HG03457 (cell line): ENCODE measurements around the gene SPPL3.

Experiments
- ATAC-seq: cut with Tn5 transposase; IDR thresholded peaks from one replicate; pipeline ENCODE4 v1.9.1; 2021; ENCODE audit warnings: moderate number of reproducible peaks; ENCODE audit not compliant: unreplicated experiment

The SPPL3 gene

DNA sequence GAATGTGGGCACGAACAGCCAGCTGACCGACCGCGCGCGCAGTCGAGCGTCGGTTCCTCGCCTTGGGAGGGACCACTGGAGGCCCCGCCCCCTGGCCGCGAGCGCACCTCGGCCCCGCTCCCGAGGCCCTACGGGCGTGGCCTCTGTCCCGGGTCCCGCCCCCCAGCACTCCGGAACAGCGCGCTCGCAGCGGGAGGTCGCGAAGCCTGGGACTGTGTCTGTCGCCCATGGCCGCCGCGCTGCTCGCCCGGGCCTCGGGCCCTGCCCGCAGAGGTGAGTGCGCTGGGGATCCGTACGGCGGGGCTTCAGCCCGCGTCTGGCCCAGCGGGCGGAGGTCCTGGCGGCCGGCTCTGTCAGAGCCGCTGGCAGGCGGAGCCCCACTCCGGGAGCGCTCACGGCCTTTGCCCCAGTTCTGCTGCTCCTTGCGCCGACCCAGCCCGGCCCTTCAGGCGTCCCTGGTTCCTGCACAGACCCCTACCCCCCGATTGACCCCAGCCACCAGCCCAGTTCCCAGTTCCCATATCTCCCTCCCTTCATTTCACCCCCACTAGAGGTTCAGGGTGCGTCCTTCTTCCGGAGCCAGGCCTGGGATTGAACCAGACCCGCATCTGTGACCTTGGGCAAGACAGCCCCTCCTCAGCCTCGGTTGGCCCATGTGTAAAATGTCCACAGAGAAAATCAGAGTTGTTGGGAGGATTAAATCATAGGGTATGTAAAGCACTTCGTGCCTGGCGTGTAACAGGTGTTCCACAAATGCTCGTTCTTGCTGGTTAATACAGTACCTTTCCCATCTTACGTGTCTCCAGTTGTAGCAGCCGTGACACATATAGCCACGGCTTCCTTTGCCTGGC, 178.3 kb downstream of the SPPL3 start, which contains the start of gene ACADS:
TSS of gene ACADS (plus strand) at position 168 of the 851 bp plus-strand sequence. CDS start at position 228, 60 bp downstream.
- peak; percentile 86 for ATAC-seq

DNA sequence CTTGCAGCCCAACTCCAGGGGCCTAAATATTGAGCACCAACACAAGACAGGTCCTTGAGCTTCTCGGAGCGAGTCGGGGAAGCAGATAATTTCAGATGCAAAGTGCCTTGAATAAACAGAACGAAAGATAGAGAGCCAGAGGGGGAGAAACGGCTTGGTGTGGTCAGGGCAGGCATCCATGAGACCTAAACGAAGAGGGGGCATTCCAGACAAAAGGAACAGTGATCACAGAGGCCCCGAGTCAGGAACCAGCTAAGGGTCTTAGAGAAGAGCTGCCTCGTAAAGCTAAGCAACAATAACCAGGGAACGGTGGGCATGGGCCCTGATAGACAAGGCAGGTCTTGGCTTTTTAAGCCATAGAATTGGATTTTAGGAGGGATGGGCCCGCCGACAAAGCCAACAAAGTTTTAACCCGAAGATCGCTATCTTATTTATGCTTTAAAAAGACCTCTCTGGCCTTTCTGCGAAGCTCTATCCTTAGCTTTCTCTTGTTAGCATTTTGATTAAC, 179.0 kb downstream of the SPPL3 start:
- ATAC-seq = no peak

DNA sequence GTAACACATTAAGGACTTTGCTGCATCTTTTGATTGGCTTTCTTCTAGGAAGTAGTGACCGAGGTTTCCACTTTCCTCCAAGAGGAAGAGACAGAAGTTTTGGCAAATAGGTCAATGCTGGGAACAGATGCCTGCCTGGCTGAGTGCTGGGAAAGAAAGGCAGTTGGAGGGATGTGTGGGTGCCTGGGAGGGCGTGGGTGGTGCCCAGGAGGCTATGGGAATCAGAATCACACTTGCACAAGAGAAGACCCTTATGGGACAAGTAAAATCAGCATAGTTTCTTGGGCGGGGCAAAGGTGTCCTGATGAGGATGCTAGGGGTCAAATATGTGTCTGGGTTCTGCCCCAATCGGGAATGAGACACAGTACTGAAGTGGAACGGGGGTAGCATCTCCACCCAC, 179.4 kb downstream of the SPPL3 start:
- no peak for ATAC-seq

DNA sequence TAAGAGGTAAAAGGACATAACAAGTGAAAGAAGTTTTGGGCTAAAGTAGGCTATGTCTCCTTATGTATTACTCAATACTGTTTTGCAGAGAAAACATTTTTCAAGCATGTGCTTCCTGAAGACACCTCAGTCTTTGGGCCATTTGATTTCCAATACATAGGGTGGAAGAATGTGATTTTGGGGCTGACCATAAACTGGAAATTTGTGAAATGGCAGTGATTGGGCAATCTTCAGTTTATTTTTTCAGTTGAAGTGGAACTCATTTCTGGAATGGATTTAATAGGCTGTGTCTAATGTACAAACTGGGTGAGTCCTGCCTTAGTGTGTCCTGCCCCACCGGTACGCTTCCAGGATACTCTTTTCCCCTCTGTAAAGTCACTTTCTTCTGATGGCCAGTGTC, 181.4 kb downstream of the SPPL3 start:
- no peak for ATAC-seq

DNA sequence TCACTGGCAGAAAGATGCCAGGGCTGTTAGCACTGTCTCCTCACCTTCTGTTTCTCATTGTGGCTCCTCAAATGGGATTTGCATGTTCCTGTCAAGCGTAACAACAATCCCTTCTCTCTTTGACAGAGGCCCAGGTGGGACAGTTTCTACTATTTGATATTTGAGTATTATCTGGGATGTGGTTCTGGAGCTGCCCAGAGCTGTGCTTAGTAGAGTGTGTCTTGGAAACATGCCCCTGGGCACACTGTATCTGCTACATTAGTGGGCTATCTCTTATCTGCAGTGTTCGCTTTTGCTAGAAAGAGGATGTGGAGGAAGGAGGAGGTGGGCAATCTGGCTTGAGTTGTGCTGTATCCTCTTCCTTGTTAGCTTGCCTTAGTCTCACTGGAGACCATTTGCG, 182.3 kb downstream of the SPPL3 start:
- ATAC-seq = no peak

DNA sequence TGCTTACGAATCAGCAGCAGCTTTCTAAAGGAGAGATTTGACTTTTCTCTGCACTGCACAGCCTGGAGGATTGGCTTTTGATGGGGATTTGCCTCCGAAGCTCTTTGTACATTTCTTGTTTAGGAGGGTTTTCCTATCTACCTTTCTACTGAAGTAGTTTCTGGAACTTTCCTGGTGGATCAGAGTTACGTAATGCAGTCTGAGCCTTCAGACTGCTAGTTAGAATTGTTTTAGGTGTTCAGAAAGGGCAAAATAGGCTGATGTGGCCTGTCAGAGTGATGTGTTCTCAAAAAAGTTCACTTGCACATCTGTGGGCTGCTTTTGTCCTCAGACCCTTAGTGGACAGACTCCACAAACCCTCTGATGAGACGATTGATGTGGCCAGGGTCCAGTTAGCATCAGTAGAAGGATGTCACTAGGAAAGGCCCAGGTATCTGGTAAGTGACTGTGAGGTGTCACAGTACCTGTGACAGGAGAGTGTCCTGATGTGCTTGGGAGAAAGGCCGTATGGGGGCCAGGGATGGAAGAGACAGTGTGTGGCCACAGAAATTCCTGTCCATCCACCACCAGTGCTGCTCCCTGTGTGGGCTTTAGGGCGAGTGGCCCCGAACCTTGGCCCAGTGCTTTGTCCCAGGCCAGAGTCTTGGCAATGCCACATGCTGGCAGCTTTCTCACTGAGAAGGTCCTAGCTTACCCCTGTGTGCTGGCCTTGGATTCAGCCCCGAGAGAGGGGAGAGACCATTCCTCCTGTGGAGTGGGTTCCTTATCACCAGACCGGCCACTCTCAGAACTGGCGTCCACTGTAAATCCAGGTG, 183.0 kb downstream of the SPPL3 start:
- ATAC-seq = no peak

DNA sequence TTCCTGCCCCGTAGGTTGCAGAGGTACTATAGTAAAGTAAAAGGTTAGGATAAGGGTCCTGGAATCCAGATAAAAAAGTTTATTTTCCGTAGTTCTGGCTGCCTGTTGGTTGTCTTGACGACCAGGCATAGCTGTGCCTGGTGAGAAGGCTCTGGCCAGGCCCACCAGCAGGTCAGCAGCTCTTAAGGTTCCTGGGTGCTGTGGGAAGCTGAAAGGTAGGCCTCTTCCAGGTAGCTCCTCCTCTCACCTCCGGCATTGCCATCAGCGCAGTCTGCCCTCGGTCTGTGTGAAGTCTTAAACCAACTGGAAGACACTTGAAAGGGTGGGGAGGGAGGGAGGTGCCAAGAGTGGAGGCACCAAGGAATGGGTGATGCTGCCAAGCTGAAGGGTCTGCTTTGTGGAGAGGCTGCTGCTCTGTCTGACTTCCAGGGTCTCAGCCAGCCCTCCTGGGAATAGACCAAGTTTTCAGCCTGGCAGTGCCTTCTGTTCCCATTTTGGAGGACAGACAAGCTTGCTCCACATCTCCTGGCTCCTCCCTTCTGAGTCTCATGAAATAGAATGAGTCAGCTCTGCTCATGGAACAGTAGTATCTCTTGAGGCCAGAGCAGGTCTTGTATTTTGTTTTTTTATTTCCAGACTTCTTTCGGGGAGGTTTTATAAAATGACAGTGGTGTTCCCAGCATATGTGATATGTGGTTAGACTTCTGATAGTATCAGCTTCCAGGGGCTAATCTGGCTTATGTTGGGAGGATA, 183.7 kb downstream of the SPPL3 start:
- ATAC-seq = no peak

DNA sequence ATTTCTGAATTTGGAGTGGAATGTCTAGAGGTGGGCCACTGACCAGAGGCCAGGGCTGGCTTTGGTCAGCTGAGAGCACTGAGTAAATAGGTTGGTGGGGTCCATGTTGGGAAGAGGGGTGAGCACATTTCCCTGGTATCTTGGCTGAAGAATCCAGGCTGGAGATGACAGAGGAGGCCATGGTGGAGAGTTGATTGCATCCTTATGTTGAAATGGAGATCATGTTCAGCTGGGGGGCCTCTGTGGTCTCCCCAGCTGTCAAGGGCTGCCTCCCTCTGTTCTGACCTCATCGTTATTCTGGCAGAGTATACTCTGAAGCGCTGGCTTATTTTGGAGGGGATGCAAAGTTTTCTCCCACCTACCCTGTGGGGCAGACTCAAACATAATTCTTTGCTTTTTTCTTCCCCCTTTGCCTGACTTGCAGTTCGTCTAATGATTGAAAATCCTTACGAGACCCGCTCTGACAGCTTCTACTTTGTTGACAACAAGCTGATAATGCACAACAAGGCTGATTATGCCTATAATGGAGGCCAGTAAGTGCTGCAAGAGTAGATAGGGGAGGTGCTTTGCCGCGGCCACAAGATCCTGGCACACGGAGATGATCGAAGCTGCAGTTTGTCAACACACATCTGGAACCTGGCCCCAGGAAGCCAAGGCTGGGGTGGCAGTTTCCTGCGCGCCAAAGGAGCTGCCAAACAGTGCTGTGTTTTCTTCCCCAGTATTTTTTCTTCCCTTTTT, 184.5 kb downstream of the SPPL3 start:
- ATAC-seq = no peak

DNA sequence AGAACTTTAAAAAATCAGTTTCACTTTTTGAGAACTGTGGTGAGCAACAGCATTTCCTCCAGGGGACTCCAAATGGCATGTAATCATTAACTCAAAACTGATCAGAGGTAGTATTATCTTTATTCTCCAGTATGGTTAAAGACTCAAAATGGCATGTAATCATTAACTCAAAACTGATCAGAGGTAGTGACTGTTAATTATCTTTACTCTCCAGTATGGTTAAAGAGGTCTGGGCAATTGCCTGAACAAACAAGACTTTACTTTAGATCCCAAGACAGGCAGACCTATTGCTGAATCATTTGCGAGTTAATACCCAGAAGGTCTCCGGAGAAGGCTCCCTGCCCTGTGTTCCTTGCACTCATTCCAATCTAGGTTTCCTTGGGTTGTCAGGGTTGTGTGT, 185.1 kb downstream of the SPPL3 start:
- no peak for ATAC-seq

DNA sequence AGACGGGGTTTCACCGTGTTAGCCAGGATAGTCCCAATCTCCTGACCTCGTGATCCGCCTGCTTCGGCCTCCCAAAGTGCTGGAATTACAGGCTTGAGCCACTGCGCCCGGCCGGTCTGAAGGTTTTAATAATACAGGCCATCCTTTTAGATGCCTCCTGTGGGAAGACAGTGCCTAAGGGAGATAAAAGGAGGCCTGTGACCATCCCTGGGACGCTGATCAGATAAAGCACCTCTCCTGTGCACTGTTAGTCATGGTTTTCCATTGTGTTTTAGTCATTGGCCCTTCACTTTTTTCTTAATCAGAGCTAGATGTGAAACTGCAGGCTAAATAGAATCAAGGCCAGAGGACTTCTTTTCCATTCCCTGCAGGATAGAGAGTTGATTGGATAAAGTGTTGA, 186.1 kb downstream of the SPPL3 start:
- ATAC-seq = no peak

DNA sequence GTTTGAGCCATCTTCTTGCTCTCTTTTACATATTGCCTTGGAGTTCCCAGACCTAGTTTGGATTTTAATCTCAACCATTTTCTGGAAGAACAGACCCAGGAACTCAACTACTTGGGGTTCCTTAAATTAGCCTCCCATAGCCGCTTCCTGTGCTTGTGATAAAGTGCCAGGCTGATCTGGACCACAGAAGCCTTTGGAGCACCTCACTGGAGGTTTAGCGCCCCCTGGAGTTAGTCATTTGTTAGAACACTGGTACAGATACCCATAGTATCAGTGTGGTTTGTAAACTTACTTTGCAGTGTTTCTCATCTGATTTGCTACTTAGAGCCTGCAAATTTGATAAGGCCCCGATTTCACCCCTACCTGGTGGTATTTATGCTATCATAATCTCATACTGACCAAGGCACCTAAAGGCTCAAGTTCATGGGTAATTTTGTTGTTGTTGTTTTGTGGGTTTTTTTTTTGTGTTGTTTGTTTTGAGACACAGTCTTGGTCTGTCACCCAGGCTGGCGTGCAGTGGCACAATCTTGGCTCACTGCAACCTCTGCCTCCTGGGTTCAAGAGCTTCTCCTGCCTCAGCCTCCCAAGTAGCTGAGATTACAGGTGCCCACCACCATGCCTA, 190.2 kb downstream of the SPPL3 start:
- ATAC-seq = no peak

DNA sequence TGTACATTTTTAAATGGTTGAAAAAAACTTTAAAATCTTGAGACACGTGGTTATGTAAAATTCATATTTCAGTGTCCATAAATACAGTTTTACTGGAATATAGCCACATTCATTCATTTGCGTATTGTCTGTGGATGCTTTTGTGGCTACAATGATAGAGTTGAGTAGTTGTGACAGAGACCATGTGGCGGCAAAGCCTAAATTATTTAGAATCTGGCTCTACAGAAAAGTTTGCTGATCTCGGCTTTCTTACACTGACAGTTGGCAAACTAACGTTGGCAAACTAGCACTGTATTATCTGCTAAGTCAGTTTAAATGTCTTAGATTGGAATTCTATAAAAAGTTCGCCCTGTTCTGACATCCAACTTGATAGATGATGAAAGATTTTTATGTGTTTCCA, 191.5 kb downstream of the SPPL3 start:
- no peak for ATAC-seq
